HG02938 (cell line): Measurements from ENCODE around the gene SFT2D3.

Experiments
- ATAC-seq: cut with Tn5 transposase; IDR thresholded peaks from one replicate; pipeline ENCODE4 v1.9.1; 2021; ENCODE audit warnings: mild to moderate bottlenecking, moderate library complexity; ENCODE audit not compliant: unreplicated experiment

Gene SFT2D3

GRCh38 chr2:127664065-127664894 is 37.0 kb upstream of the SFT2D3 start:
- no peak for ATAC-seq

GRCh38 chr2:127664895-127665225 is 36.4 kb upstream of the SFT2D3 start:
- ATAC-seq, result no peak

GRCh38 chr2:127665267-127665893 is 35.9 kb upstream of the SFT2D3 start:
- ATAC-seq, result no peak

- no peak for ATAC-seq
Measured at GRCh38 chr2:127669056-127669455, 32.2 kb upstream of the SFT2D3 start.

GRCh38 chr2:127670055-127670956 is 31.0 kb upstream of the SFT2D3 start:
- no peak for ATAC-seq

GRCh38 chr2:127670957-127671290 is 30.4 kb upstream of the SFT2D3 start:
- ATAC-seq, result no peak

GRCh38 chr2:127671557-127672302 is 29.6 kb upstream of the SFT2D3 start:
- no peak for ATAC-seq

GRCh38 chr2:127672341-127673224 is 28.7 kb upstream of the SFT2D3 start:
- ATAC-seq, result no peak

GRCh38 chr2:127673291-127674069 is 27.8 kb upstream of the SFT2D3 start:
- no peak for ATAC-seq

- no peak for ATAC-seq
Measured at GRCh38 chr2:127674241-127675209, 26.8 kb upstream of the SFT2D3 start.

- ATAC-seq, result no peak
Measured at GRCh38 chr2:127675331-127676261, 25.7 kb upstream of the SFT2D3 start, which contains the start of gene LIMS2. TSS of gene LIMS2 (minus strand) at chr2:127675530. CDS start at chr2:127675024, 506 bp downstream.

- ATAC-seq, result no peak
Measured at GRCh38 chr2:127676906-127677305, 24.4 kb upstream of the SFT2D3 start.

GRCh38 chr2:127678531-127678930 is 22.8 kb upstream of the SFT2D3 start:
- no peak for ATAC-seq

- no peak for ATAC-seq
Measured at GRCh38 chr2:127678991-127679390, 22.3 kb upstream of the SFT2D3 start.

- no peak for ATAC-seq
Measured at GRCh38 chr2:127679680-127680361, 21.5 kb upstream of the SFT2D3 start.

GRCh38 chr2:127680706-127681287 is 20.5 kb upstream of the SFT2D3 start:
- no peak for ATAC-seq
